GM12878 (cell line): ENCODE data around the gene OTUB2. TPM values are rescaled to one million over a fixed set of nuclear protein-coding genes. Genes with fewer than 3 reads are reported as not detected.

ENCODE experiments used
- ATAC-seq: fragments of 200-7000 bp; cut with Tn5 transposase; 3 replicates; pipeline ENCODE4 v1.9.1; 2020; ENCODE audit warnings: mild to moderate bottlenecking, moderate library complexity
- BruUV-seq: library from RNA; stranded (reverse); fragments of 400-500 nt; replicated peaks from 2 replicates; lab custom pipeline; 2021; lab: Mats Ljungman, UMichigan
- CTCF ChIA-PET: fragments of 300-600 bp; sonication (Branson Sonifier 250); formaldehyde crosslinking; extraction: SDS; loops from one replicate; lab custom pipeline; 2021; ENCODE audit warnings: inconsistent platforms; lab: Yijun Ruan, JAX
- POLR2A ChIA-PET: fragments of 350-600 bp; formaldehyde crosslinking; extraction: SDS; loops from one replicate; lab custom pipeline; 2021; ENCODE audit warnings: inconsistent platforms; lab: Charles Lee
- RAD21 ChIA-PET: fragments of 300-600 bp; sonication (Branson Sonifier 250); formaldehyde crosslinking; loops from one replicate; lab custom pipeline; 2023; ENCODE audit warnings: antibody characterized with exemption; ENCODE audit not compliant: unreplicated experiment; lab: Charles Lee
- SMC1A ChIA-PET: fragments of 300-600 bp; sonication (Branson Sonifier 250); formaldehyde crosslinking; loops from one replicate; lab custom pipeline; 2023; ENCODE audit not compliant: unreplicated experiment, uncharacterized antibody; lab: Charles Lee
- DNase-seq: peaks from one replicate; pipeline ENCODE4 v3.0.0-alpha.2; 2011; ENCODE audit warnings: low read depth, low spot score
- FAIRE-seq: peaks from 3 replicates; lab custom pipeline; 2011; peaks lifted over from hg19 to GRCh38; lab: Jason Lieb, UNC
- H2AFZ ChIP-seq: 2 replicates; pipeline ENCODE4 v1.6.0; 2011; ENCODE audit warnings: low read depth, low read length, control low read depth; ENCODE audit not compliant: control insufficient read depth
- H3K27ac ChIP-seq: 2 replicates; pipeline ENCODE4 v1.5.1; 2011; ENCODE audit warnings: control low read depth; ENCODE audit not compliant: control insufficient read depth, insufficient read depth
- H3K27me3 ChIP-seq, 2 experiments: replicated peaks in 1 of 2; 2 replicates each; pipeline versions ENCODE4 v1.6.0 to v1.6.1; 2011; ENCODE audit warnings: low read length in 1 of 2; ENCODE audit not compliant: control insufficient read depth in 2 of 2, insufficient read depth in 2 of 2
- H3K36me3 ChIP-seq, 2 experiments: 2 replicates each; pipeline ENCODE4 v1.5.1; 2011; ENCODE audit warnings: low read length in 1 of 2; ENCODE audit not compliant: control insufficient read depth in 2 of 2, insufficient read depth in 2 of 2
- H3K4me1 ChIP-seq: 2 replicates; pipeline ENCODE4 v1.6.1; 2011; ENCODE audit warnings: mild to moderate bottlenecking, low read length, moderate library complexity, mixed read lengths; ENCODE audit not compliant: control insufficient read depth, insufficient read depth
- H3K4me2 ChIP-seq: 2 replicates; pipeline ENCODE4 v1.6.0; 2011; ENCODE audit warnings: control low read depth; ENCODE audit not compliant: control insufficient read depth, insufficient read depth
- H3K4me3 ChIP-seq: fragments of 200-600 bp; sonication (generic); 2 replicates; pipeline ENCODE4 v1.5.1; 2016
- H3K79me2 ChIP-seq: 2 replicates; pipeline ENCODE4 v1.6.0; 2011; ENCODE audit warnings: low read length; ENCODE audit not compliant: control insufficient read depth, insufficient read depth
- H3K9ac ChIP-seq: 2 replicates; pipeline ENCODE4 v1.8.0; 2011; ENCODE audit warnings: low read length, control low read depth, mixed read lengths; ENCODE audit not compliant: control insufficient read depth, insufficient read depth
- H3K9me3 ChIP-seq: replicated peaks from 3 replicates; pipeline ENCODE4 v1.5.1; 2011; ENCODE audit warnings: mild to moderate bottlenecking, low read length; ENCODE audit not compliant: control insufficient read depth, insufficient read depth
- H4K20me1 ChIP-seq: 2 replicates; pipeline ENCODE4 v1.6.0; 2011; ENCODE audit not compliant: control insufficient read depth, insufficient read depth
- MYB ChIP-seq: fragments of 150-350 bp; IDR thresholded peaks from 2 replicates; pipeline ENCODE4 v1.6.1; 2014; ENCODE audit warnings: mild to moderate bottlenecking, low read depth, low read length, borderline replicate concordance
- POU2F2 ChIP-seq: IDR thresholded peaks from 3 replicates; pipeline ENCODE4 v1.6.1; 2011; ENCODE audit warnings: low read depth, mild to moderate bottlenecking, low read length, borderline replicate concordance
- TCF3 ChIP-seq: IDR thresholded peaks from 2 replicates; pipeline ENCODE4 v1.6.1; 2012; ENCODE audit warnings: low read depth, mild to moderate bottlenecking, low read length, borderline replicate concordance; ENCODE audit not compliant: insufficient read depth
- WGBS: methylation state at CpG from one replicate; pipeline ENCODE4 v1.1.6; 2016; ENCODE audit warnings: low lambda C conversion rate; ENCODE audit not compliant: insufficient replicate concordance, insufficient coverage; ENCODE audit errors: missing lambda C conversion rate; 5-methylcytosine and 5-hydroxymethylcytosine counted together
- in situ Hi-C: fragments of 300-500 bp; cut with MboI; formaldehyde crosslinking; loops from 9 replicates; pipeline ENCODE4 v1.14.3; 2018; ENCODE audit warnings: mixed read lengths
- intact Hi-C: fragments of 100-400 bp; cut with micrococcal nuclease; formaldehyde crosslinking; loops from one replicate; pipeline ENCODE4 v1.14.2; 2022; ENCODE audit not compliant: unreplicated experiment
- polyA plus RNA-seq, 11 experiments: library from polyadenylated mRNA; depleted of rRNA in 4 of 11; unstranded in 6 of 11; stranded (reverse) in 5 of 11; fragments of >200 nt; fragmentation: Nextera tagmentation in 4 of 11; fragmentation: Illumina TruSeq in 1 of 11; extraction: Ambion mirVana in 4 of 11; extraction: Trizol in 1 of 11; gene quantifications; 1 replicate in 1 of 11; 2 replicates in 10 of 11; pipeline versions ENCODE4 v1.2.1 to v1.2.3, GENCODE V29; 2011 to 2016; ENCODE audit warnings: inconsistent platforms in 2 of 11, missing spikeins in 2 of 11, low read depth in 1 of 11
- total RNA-seq, 4 experiments: library from RNA; depleted of rRNA in 3 of 4; stranded (reverse); fragments of >200 nt in 3 of 4; fragmentation: Illumina TruSeq in 1 of 4; extraction: Trizol in 1 of 4; gene quantifications; 2 replicates each; pipeline versions ENCODE4 v1.2.1 to v1.2.3, GENCODE V29; 2013 to 2021
- TF ChIP-seq, protein P1 (sequence below): IDR thresholded peaks from 2 replicates; pipeline ENCODE4 v1.6.1; 2012; ENCODE audit warnings: low read length, inconsistent platforms
- TF ChIP-seq, protein P2 (sequence below): fragments of 450-650 bp; IDR thresholded peaks from 2 replicates; pipeline ENCODE4 v1.6.1; 2017; ENCODE audit warnings: mild to moderate bottlenecking, low read depth, inconsistent platforms; ENCODE audit not compliant: poor library complexity, severe bottlenecking

Gene OTUB2
- total and polyA plus RNA-seq, 10 of the 15 experiments (the other 5 are each of a cell fraction or from before 2014, with no cell fraction given) = 0.05 to 0.82 (median 0.43) TPM

DNA sequence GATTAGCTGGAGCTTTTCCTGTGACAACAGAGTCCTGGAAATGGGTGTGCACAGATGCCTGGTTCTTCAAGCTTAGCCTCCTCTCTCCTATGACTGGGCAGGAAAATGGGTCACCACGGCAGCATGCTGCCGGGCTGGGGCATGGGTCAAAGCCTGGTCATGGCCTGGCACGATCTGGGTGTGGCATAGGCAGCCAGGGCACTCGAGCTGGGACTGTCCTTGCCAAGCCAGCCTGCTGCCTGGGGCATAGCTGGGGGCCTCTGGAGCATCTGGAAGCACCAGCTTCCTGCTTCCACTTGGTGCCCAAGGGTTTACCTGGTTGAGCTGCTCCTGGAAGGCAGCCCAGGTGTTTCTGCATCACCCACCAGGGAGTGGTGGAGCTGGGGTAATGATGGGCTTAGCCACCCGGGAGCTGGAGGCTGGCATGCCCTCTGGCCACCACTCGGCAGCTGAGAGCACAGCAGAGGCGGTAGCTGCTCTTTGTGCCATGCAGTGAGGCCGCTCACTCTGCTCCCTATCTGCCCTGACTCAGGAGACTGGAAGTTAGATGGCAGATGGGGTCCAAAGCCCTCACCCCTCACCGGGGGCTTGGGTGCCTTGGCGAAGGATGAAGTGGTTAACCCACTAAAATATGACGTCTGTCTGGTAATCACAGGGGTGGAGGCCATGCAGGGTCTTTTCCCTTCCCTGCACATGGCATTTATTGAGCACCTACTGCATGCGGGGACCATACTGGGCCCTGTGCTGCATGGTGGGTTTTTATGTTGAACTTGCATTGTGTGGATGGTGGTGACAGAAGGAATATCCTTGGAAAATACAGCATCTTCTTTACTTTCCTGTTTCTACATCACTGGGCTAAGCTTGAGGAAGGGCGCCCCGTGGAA lies 1.7 kb downstream of the OTUB2 start:
- ATAC-seq = no peak
- Histone ChIP-seq H4K20me1 (no peaks in the 10 kb centered on the region), H3K79me2 (no peaks in the 10 kb centered on the region), H3K4me1 (no peaks in the 10 kb centered on the region; the same call in 1 of the 2 replicates), H3K4me2 (no peak overlapping the region), H3K27ac (no peak overlapping the region), H3K9me3 (no peaks in the 10 kb centered on the region), H3K27me3 (no peaks in the 10 kb centered on the region), H3K9ac (no peak overlapping the region), H3K4me3 (no peak overlapping the region), H3K36me3 (no peaks in the 10 kb centered on the region), H2AFZ (no peak overlapping the region)
- BruUV-seq = no TSS peak
- no peak for FAIRE-seq
- WGBS = 44% methylated on average over 14 of the region's 14 CpGs
- intact Hi-C loops = no loop called here
- DNase-seq = no peak
- in situ Hi-C loops = no loop called here
- ChIA-PET SMC1A (interaction anchor here (1.1 to 2.4 kb wide), 3 partner anchors 18 to 88 kb away, joined by 3 to 7 read pairs (median 4); no protein-coding TSS in a partner anchor), CTCF (interaction anchor here (0.8 to 6.8 kb wide), 9 partner anchors 8 to 109 kb away, joined by 3 to 27 read pairs (median 4); no protein-coding TSS in a partner anchor), POLR2A (interaction anchor here (1.2 kb wide), 1 partner anchor 18 kb away, joined by 3 read pairs; no protein-coding TSS in a partner anchor), RAD21 (interaction anchor here (1.0 to 2.2 kb wide), 4 partner anchors 9 to 152 kb away, joined by 3 to 7 read pairs (median 4); partner anchors contain the start of genes DDX24 and IFI27L1)
- no peak for TF ChIP-seq TCF3
- TF ChIP-seq MYB = no peak
- TF ChIP-seq, protein P1, sequence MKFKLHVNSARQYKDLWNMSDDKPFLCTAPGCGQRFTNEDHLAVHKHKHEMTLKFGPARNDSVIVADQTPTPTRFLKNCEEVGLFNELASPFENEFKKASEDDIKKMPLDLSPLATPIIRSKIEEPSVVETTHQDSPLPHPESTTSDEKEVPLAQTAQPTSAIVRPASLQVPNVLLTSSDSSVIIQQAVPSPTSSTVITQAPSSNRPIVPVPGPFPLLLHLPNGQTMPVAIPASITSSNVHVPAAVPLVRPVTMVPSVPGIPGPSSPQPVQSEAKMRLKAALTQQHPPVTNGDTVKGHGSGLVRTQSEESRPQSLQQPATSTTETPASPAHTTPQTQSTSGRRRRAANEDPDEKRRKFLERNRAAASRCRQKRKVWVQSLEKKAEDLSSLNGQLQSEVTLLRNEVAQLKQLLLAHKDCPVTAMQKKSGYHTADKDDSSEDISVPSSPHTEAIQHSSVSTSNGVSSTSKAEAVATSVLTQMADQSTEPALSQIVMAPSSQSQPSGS = no peak
- TF ChIP-seq, protein P2, sequence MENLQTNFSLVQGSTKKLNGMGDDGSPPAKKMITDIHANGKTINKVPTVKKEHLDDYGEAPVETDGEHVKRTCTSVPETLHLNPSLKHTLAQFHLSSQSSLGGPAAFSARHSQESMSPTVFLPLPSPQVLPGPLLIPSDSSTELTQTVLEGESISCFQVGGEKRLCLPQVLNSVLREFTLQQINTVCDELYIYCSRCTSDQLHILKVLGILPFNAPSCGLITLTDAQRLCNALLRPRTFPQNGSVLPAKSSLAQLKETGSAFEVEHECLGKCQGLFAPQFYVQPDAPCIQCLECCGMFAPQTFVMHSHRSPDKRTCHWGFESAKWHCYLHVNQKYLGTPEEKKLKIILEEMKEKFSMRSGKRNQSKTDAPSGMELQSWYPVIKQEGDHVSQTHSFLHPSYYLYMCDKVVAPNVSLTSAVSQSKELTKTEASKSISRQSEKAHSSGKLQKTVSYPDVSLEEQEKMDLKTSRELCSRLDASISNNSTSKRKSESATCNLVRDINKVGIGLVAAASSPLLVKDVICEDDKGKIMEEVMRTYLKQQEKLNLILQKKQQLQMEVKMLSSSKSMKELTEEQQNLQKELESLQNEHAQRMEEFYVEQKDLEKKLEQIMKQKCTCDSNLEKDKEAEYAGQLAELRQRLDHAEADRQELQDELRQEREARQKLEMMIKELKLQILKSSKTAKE = no peak
- no peak for TF ChIP-seq POU2F2
